LNCAP (cell line): ENCODE data around the gene POLK.

Experiments used
- CTCF ChIP-seq: fragments of 450-650 bp; IDR thresholded peaks from 2 replicates; pipeline ENCODE4 v1.5.1; 2017; ENCODE audit warnings: mild to moderate bottlenecking

The POLK gene

DNA sequence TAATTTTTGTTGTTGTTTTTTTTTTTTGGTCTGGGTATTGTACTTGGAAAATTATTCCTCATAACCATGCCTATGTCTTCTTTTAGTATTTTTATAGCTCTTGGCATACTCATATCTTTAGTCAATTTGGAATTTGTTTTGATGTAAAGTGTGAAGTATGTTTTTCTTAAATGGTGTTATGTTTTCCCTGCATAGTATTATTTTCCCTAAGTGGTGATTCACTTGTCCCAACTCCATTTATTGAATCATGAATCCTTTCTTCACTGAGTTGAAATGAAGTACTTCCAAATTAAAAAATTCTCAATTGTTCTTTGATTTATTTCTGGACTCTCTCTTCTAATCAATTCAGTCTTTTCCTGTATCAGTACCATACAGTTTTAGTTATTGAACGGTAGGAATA, 46.5 kb downstream of the POLK start:
- no peak for TF ChIP-seq CTCF

GRCh38 chr5:75558981-75559632, 47.4 kb downstream of the POLK start:
- TF ChIP-seq CTCF: no peak

GRCh38 chr5:75566710-75567309, 55.1 kb downstream of the POLK start:
- no peak for TF ChIP-seq CTCF

DNA sequence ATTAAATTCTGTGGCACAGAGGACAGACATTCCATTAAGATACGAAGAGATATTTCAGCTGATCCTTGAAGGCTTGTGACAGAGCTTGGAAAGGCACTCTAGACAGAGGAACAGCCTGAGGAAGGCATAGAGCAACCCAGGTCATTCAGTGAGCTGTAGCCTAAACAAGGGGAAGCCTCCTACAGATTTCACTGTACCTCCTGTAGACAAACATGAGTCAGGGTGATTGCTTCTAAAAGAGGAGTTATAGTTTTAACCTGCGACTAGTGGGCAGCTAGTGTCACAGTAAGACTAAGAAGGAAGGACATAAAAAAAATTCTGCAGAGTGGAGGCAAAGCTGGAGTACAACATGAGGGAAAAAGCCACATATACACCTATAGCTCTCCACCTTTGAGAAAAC, 56.0 kb downstream of the POLK start:
- no peak for TF ChIP-seq CTCF

GRCh38 chr5:75568202-75568601, 56.5 kb downstream of the POLK start:
- no peak for TF ChIP-seq CTCF

DNA sequence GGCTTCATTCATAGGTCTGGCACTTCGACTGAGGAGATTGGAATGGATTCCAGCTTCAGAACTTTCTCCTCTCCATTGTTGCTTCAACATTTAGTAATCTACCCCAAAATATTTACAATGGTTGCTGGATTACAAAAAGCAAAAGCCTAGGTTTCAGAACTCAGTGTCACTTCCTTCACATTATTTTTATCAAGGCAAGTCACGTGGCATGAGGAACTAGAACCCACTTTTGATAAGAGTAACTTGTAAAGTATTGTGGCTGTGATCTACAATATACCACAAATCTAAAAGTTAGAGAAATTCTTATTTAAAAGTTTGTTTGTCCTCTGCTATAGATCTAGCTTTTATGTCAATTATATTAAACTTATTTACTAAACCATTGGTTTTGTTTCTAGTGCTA, 59.9 kb downstream of the POLK start:
- no peak for TF ChIP-seq CTCF

DNA sequence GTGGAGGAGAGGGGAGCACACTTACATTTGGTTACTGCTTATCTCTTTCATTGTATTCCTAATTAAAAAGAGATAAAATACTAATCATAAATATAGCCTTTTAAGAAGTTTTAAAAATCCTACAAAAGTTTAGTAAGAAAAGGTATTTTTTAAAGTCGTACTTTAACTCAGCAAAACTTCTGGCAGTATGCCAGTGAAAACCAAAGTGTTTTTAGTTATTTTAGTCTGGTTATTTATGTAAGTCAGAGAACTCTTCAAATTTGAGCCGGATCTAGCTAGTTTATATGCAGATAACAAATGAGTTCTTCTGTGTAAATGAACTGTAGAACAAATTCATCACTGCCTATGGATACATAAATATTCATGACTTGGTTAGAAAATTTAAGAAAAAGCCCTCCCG, 63.1 kb downstream of the POLK start:
- no peak for TF ChIP-seq CTCF

DNA sequence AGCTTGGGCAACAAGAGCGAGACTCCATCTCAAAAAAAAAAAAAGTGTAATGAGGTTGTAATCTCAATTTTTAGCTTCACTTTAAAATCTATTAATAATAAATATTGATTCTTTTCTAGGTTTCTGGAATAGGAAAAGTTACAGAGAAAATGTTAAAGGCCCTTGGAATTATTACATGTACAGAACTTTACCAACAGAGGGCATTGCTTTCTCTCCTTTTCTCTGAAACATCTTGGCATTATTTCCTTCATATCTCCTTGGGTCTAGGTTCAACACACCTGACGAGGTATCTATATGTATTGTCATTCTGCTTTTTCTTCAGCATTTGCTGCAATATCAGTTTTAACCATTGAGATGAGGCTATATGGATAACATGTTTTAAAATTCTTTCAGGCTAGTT, 73.0 kb downstream of the POLK start:
- TF ChIP-seq CTCF: peak; percentile 46
